Thoracic aorta (tissue), 2 donors: ENCODE measurements around the gene FAM193B. TPM values are rescaled to one million over a fixed set of nuclear protein-coding genes. Genes with fewer than 3 reads are reported as not detected.
A peak's percentile ranks its signal among the peaks of the same experiment; 100 is the strongest.

Experiments
- ATAC-seq: fragments of 150-250 bp; one replicate; pipeline ENCODE4 v1.8.0; 2017; ENCODE audit warnings: low read depth; ENCODE audit not compliant: insufficient number of reproducible peaks, low FRiP score
- DNase-seq: peaks from one replicate; pipeline ENCODE4 v3.0.0-alpha.2; 2020; ENCODE audit warnings: low spot score
- H3K27ac ChIP-seq, 2 donors: fragments of 200-600 bp; sonication (generic); 1 replicate in 1 of 2; 2 replicates in 1 of 2; pipeline ENCODE4 v1.5.1; 2016; ENCODE audit warnings: mild to moderate bottlenecking in 2 of 2, moderate library complexity in 2 of 2
- H3K27me3 ChIP-seq: fragments of 200-600 bp; sonication (generic); replicated peaks from 2 replicates; pipeline ENCODE4 v1.6.0; 2016; ENCODE audit warnings: mild to moderate bottlenecking; ENCODE audit not compliant: insufficient read depth
- H3K36me3 ChIP-seq: fragments of 200-600 bp; sonication (generic); one replicate; pipeline ENCODE4 v1.5.1; 2016
- H3K4me1 ChIP-seq, 2 donors: fragments of 200-600 bp; sonication (generic); 1 replicate in 1 of 2; 2 replicates in 1 of 2; pipeline versions ENCODE4 v1.5.1 to v1.6.0; 2016; ENCODE audit warnings: low read depth in 2 of 2, mild to moderate bottlenecking in 1 of 2; ENCODE audit not compliant: control insufficient read depth in 1 of 2
- H3K4me3 ChIP-seq: fragments of 200-600 bp; sonication (generic); 2 replicates; pipeline ENCODE4 v1.5.1; 2016; ENCODE audit warnings: mild to moderate bottlenecking
- H3K9me3 ChIP-seq: fragments of 200-600 bp; sonication (generic); 2 replicates; pipeline ENCODE4 v1.5.1; 2016
- total RNA-seq, 2 donors: library from RNA; depleted of rRNA; stranded (reverse); fragments of >200 nt; gene quantifications; one replicate each; pipeline versions ENCODE4 v1.1.0 to v1.2.3, GENCODE V29; 2016
- TF ChIP-seq, protein P1 (sequence below): fragments of 200-600 bp; sonication (generic); IDR thresholded peaks from one replicate; pipeline ENCODE4 v1.5.1; 2019; ENCODE audit warnings: antibody characterized with exemption

Gene FAM193B
- total RNA-seq, 2 donors from 2014 or later, result 76.6 to 103 TPM

DNA sequence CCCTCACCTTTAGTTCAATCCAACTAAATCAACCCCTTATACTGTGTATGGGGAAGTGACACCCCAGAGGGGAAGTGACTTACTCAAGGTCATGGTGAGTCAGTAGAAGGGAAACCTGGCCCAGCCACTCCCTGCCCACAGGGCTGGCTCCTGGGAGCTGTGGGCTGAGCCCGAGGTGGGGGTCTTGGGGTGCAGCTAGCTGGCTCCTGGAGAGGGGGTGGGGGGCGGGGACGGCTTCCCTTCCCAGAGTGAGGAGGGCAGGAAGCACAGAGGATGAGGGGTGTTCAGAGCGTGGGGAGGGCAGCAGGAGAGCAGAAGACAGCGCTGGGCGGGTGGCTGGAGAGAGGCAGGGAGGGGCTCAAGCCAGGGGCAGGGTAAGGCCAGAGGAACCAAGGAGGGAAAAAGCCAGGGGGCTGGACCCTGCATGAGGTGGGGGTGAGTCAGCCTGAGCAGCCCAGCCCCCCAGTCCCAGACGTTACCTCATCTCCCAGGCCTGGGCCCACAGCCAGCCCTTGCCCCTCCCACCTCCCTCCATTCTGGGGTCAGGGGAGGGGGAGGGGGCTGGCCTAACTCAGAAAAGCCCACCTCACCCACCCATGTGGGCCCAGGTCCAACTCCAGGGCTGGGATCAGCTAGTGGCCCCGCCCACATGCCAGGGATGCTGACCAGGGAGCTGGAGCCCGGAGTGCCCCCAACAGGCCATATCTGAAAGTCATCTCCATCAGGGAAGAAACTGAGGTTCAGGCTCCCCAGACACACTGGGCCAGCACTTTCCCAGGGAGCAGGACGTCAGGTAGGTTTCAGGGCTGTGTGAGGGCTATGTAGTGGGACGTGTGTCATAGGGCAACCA, 59.8 kb downstream of the FAM193B start:
- Histone ChIP-seq H3K36me3 (peaks cover 43% of the 10 kb centered on the region), H3K4me1 (peaks cover 55 to 77% of the 10 kb centered on the region in 2 donors), H3K4me3 (peak overlapping the region; percentile 90), H3K27me3 (no peaks in the 10 kb centered on the region), H3K27ac (peak overlapping the region; percentile 100), H3K9me3 (no peaks in the 10 kb centered on the region)
- TF ChIP-seq, protein P1, sequence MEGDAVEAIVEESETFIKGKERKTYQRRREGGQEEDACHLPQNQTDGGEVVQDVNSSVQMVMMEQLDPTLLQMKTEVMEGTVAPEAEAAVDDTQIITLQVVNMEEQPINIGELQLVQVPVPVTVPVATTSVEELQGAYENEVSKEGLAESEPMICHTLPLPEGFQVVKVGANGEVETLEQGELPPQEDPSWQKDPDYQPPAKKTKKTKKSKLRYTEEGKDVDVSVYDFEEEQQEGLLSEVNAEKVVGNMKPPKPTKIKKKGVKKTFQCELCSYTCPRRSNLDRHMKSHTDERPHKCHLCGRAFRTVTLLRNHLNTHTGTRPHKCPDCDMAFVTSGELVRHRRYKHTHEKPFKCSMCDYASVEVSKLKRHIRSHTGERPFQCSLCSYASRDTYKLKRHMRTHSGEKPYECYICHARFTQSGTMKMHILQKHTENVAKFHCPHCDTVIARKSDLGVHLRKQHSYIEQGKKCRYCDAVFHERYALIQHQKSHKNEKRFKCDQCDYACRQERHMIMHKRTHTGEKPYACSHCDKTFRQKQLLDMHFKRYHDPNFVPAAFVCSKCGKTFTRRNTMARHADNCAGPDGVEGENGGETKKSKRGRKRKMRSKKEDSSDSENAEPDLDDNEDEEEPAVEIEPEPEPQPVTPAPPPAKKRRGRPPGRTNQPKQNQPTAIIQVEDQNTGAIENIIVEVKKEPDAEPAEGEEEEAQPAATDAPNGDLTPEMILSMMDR, result peak; percentile 27
- DNase-seq (peak; percentile 83), ATAC-seq (peak; percentile 27)

DNA sequence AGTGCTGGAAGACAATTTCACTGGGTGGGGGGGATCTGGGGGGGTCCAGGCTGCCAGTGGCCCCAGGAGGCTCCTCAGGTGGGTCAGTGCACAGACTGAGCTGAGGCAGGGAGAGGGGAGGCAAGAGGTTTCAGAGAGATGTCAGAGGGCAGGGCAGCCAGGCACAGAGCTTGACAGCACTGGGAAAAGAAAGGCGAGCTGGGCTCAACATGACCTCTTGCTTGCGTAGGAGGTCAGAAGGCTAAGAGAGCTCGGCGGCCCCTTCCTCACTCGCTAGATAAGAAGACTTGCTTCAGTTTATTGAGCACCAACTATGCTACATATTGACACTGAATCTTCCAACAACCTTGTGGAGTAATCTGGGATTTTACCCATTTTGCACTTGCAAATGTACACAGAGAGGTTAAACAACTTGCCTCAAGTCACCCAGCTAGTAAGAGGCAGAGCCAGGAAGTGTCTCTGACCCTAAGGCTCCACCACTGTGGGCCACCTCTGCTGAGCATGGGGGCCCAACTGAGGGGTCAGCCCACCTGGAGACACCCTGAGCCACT, 60.5 kb downstream of the FAM193B start:
- no peaks in the 10 kb centered on the region for H3K27me3 ChIP-seq
- TF ChIP-seq, protein P1, result no peak
- DNase-seq (no peak), ATAC-seq (no peak)
- H3K4me3 ChIP-seq, result peak overlapping the region; percentile 90
- peaks cover 55 to 84% of the 10 kb centered on the region in 2 donors for H3K4me1 ChIP-seq
- H3K27ac ChIP-seq, result peak overlapping the region; percentile 100
- H3K36me3 ChIP-seq, result peaks cover 50% of the 10 kb centered on the region
- H3K9me3 ChIP-seq, result no peaks in the 10 kb centered on the region

DNA sequence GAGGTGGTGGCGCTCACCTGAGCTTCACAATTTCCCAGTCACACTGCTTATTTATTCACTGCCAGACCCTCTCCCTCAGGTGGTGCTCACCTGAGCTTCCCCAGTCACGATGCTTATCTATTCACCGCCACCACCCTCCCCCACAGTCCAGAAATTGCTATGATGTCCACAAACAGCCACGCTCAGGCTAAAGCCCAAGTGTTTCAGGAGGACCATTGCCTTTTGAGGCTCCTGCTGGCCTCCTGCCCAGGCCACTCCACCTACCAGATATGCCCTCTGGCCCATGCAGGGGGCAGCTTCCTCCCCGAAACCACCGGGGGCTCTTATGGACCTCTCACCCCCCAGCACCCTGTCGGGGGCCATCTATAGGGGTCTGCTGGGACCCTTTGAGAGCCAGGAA, 61.5 kb downstream of the FAM193B start:
- H3K27me3 ChIP-seq, result no peaks in the 10 kb centered on the region
- peak overlapping the region; percentile 90 for H3K4me3 ChIP-seq
- H3K4me1 ChIP-seq, result peaks cover 55 to 82% of the 10 kb centered on the region in 2 donors
- H3K36me3 ChIP-seq, result peaks cover 60% of the 10 kb centered on the region
- TF ChIP-seq, protein P1, result no peak
- H3K27ac ChIP-seq, result peak overlapping the region; percentile 100
- no peak for ATAC-seq
- no peaks in the 10 kb centered on the region for H3K9me3 ChIP-seq
- no peak for DNase-seq

DNA sequence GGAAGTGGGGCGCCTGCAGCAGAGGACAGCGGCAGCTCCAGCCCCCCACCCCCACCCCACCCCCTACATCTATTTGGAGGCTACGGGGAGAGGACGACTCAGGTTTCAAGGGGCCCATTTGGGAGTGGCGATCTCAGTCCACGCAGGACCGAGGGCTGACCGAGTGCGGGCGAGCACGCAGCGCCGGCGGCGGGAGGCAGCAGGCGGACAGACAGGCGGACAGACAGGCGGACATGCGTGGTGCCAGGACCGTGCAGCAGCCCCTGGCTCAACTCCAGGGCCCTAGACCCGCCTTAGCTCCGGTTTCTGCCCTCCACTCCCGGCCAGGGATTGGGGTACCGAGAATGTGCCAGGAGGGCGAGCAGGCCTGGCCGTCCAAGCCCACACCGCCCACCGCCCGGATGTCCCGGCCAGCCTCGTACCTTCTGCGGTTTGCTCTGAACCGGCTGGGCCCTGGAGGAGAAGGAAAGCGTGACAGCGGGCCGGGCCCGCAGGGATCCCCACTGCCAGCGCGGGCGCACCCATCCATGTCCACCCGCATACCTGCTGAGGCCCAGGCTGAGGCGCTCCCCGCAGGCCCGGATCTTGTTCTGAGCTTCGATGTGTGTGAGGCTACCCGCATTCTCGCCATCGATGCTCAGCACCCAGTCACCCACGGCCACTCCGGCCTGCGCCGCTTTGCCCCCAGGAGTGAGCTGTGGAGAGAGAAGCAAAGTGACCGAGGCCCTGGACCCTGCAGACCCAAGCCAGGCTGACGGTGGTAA, 62.2 kb downstream of the FAM193B start:
- peaks cover 67% of the 10 kb centered on the region for H3K36me3 ChIP-seq
- peak overlapping the region; percentile 100 for H3K27ac ChIP-seq
- H3K4me3 ChIP-seq, result peak overlapping the region; percentile 90

More for the DNA sequence above, 62.2 kb downstream of the FAM193B start:
- no peaks in the 10 kb centered on the region for H3K9me3 ChIP-seq
- peaks cover 55 to 88% of the 10 kb centered on the region in 2 donors for H3K4me1 ChIP-seq
- H3K27me3 ChIP-seq, result no peaks in the 10 kb centered on the region
- ATAC-seq (no peak), DNase-seq (no peak)
- TF ChIP-seq, protein P1, result no peak
